ENCODE results near the gene P3H1. TPM values are rescaled to one million over a fixed set of nuclear protein-coding genes. Genes with fewer than 3 reads are reported as not detected.

Gene P3H1
- total and polyA plus RNA-seq, 4 donors: 31.0 to 49.0 (median 35.0) TPM

- DNase-seq (no peak), ATAC-seq (ENCODE audit: insufficient read depth, low FRiP score) (no peak)
- Histone ChIP-seq H3K27me3 (ENCODE audit: control insufficient read depth in 3 of 3, insufficient read depth in 3 of 3, low read length in 2 of 3) (no peaks in the 10 kb centered on the region), H3K27ac (ENCODE audit: low read depth in 1 of 2, low read length in 1 of 2) (no peak overlapping the region), H3K9ac (ENCODE audit: insufficient read depth in 1 of 2, low read length in 2 of 2) (no peak overlapping the region), H3K9me3 (ENCODE audit: control insufficient read depth in 4 of 4, insufficient read depth in 3 of 4, low read length in 3 of 4) (no peaks in the 10 kb centered on the region), H3K4me3 (no peak overlapping the region), H3K4me1 (ENCODE audit: control insufficient read depth in 5 of 5, insufficient read depth in 5 of 5, low read length in 5 of 5) (peaks cover 0 to 2% (median 0%) of the 10 kb centered on the region in 5 donors), H3K36me3 (ENCODE audit: control insufficient read depth in 4 of 4, insufficient read depth in 4 of 4, low read length in 4 of 4) (peaks cover 13 to 66% (median 32%) of the 10 kb centered on the region in 4 donors)
- TF ChIP-seq CTCF (IDR thresholded peaks at IDR 0.05; ENCODE audit: control extremely low read depth, extremely low read depth): no peak
- 87 to 88% methylated on average over 4 of the region's 4 CpGs for WGBS, 2 donors
Measured at GRCh38 chr1:42698081-42698813, 68.6 kb downstream of the P3H1 start.

Other genes starting within 250 kb of the P3H1 start
- 10 to 100 TPM; 28.6 to 31.0 TPM for gene PPIH, start 108.6 kb downstream of the P3H1 start, total RNA-seq
- gene PPIH, start 108.6 kb downstream of the P3H1 start, polyA plus RNA-seq: 10 to 100 TPM; 31.8 to 68.1 TPM
- gene YBX1, start 84.6 kb downstream of the P3H1 start, total RNA-seq: 100 to 1,000 TPM; 298 to 617 TPM
- gene YBX1, start 84.6 kb downstream of the P3H1 start, polyA plus RNA-seq: 100 to 1,000 TPM; 560 to 617 TPM
- gene CLDN19, start 26.8 kb downstream of the P3H1 start, total RNA-seq: 1 to 10 TPM in 1 of 2 donors, not detected in 1; 2.0 TPM
- gene CLDN19, start 26.8 kb downstream of the P3H1 start, polyA plus RNA-seq: under 1 TPM; 0.01 to 0.04 TPM
- 1 to 10 TPM; 2.8 to 4.4 TPM for gene C1orf50, start 221 bp upstream of the P3H1 start, total RNA-seq
- 1 to 10 TPM; 2.6 to 4.6 TPM for gene C1orf50, start 221 bp upstream of the P3H1 start, polyA plus RNA-seq
- gene TMEM269, start 18.0 kb upstream of the P3H1 start, total RNA-seq: under 1 TPM; 0.09 TPM
- gene TMEM269, start 18.0 kb upstream of the P3H1 start, polyA plus RNA-seq: under 1 TPM; 0.03 to 0.06 TPM
- gene ERMAP, start 50.1 kb upstream of the P3H1 start, total RNA-seq: 10 to 100 TPM; 15.3 to 19.8 TPM
- 1 to 10 TPM; 4.8 to 6.0 TPM for gene ERMAP, start 50.1 kb upstream of the P3H1 start, polyA plus RNA-seq
- 10 to 100 TPM; 12.5 to 31.7 TPM for gene SVBP, start 50.4 kb upstream of the P3H1 start, total RNA-seq
- 10 to 100 TPM; 20.3 to 35.3 TPM for gene SVBP, start 50.4 kb upstream of the P3H1 start, polyA plus RNA-seq
- gene ZNF691, start 79.6 kb upstream of the P3H1 start, total RNA-seq: 10 to 100 TPM in 1 of 2 donors, 1 to 10 TPM in 1; 8.2 to 14.5 TPM
- 1 to 10 TPM; 6.6 to 8.4 TPM for gene ZNF691, start 79.6 kb upstream of the P3H1 start, polyA plus RNA-seq
- 100 to 1,000 TPM in 1 of 2 donors, 10 to 100 TPM in 1; 20.1 to 143 TPM for gene SLC2A1, start 191.8 kb upstream of the P3H1 start, total RNA-seq
- 10 to 100 TPM in 1 of 2 donors, 1 to 10 TPM in 1; 9.5 to 37.1 TPM for gene SLC2A1, start 191.8 kb upstream of the P3H1 start, polyA plus RNA-seq

Data from lung (tissue), 12 donors.